Posterior cingulate gyrus (tissue), 11 donors: ENCODE results near the gene TMSB10.
"Not testable (repeated sequence)": the region's sequence is repeated elsewhere in the genome, so short reads cannot be mapped to it uniquely, and the experiment has no call there.

ENCODE experiments used
- DNase-seq, 10 donors: peaks; one replicate each; pipeline versions ENCODE4 v3.0.0 to v3.0.0-alpha.2; 2020 to 2021; ENCODE audit warnings: mixed read lengths in 3 of 10
- intact Hi-C: fragments of 100-400 bp; cut with DNase I; formaldehyde crosslinking; loops from one replicate; pipeline ENCODE4 v1.15.1; 2023

Gene TMSB10

DNA sequence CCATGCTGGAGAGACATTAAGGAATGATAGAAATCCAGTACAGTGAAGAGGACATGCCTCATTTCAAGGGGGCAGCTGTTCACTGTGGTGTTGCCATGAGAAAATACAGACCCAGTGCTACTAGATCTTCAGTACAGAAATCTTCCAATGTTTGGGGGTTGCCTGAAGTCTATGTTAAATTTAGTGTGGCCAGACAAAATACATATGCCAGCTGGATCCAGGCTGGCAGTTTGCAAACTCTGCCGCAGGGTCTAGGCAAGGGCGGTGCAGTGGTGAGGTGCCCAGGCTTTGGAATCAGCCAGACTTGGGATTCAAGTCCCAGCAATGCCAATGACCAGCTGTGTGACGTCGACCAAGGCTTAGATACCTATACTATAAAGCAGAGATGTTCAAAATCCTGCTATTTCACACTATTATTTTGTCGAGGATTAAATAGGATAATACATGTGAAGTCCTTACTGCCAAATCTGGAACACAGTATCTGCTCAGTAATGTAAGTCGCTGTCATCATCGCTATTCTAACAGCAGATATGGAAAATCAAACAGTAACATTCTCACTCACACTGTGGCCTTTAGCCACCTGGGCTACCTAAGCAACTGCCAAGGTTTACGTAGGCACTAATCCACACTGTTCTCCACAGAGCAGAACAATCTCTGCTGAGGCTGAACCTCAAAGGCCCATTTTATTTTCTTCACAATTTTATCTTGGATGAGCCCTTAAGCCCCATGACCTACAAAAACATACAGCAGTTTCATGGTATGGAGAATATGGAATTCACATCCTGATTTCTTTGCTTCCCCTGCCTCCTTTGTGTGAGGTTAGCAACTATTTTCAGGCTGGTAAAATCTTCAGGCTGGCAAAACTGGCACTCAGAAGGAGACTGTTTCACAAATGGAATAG, 5.9 kb upstream of the TMSB10 start:
- intact Hi-C loops: no loop called here
- no peak for DNase-seq

DNA sequence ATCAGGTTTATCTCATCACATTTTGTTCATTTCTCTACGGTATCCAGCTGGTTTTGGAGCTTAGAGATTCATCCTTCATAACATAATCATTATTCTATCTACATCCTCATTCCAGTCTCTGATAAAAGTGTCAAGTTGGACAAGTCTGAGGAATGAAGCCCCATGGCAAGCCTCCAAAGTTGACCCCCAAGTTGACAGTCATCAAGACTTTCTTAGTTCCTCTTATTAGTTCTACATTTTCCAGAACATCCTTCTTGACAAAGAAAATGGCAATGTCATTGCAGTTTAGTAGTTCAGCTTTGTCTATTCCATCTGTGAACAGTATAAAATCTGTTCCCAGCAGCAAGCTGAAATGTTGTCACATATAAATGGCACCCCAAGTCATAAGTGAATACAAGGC, 4.5 kb upstream of the TMSB10 start:
- intact Hi-C loops: no loop called here
- no peak for DNase-seq

DNA sequence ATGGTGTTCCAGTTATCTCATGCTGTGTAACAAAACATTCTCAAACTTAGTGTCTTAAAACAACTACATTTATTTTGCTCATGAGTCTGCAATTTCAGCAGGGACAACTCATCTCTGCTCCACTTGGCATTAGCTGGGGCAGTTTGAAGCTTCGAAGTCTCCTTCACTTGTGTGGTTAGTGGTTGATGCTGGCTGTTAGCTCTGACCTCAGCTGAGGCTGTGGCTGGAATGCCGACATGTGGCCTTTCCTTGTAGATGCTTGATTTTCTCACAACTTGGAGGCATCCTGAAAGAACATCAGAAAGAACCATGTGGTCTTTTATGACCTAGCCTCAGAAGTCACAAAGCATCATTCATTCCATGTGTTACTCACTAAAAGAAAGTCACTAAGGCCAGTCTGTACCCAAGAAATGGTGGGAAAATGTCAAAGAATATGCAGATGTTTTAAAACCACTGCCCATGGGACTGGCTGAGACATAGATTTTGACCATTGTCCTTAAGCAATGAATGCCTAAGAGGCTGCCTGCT, 3.8 kb upstream of the TMSB10 start:
- no peak for DNase-seq
- intact Hi-C loops: no loop called here

DNA sequence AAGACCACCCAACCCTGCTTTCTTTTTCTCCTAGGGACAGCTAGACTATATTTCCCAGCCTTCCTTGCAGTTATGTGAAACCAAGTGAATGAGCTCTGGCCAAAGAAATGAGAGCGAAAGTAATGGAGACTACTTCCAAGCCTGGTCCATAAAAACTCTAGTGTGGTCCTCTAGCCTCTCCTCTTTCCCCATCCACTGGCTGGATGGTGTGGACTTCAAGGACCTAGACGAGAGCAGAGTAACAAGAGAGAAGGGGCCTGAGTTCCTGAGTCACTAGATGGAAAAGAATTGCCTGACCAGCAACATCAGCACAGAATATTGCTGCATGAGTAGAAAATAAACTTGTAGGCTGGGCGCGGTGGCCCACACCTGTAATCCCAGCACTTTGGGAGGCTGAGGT, 2.9 kb upstream of the TMSB10 start:
- intact Hi-C loops: no loop called here
- peak in 1 of 10 donors; percentile 29 for DNase-seq

DNA sequence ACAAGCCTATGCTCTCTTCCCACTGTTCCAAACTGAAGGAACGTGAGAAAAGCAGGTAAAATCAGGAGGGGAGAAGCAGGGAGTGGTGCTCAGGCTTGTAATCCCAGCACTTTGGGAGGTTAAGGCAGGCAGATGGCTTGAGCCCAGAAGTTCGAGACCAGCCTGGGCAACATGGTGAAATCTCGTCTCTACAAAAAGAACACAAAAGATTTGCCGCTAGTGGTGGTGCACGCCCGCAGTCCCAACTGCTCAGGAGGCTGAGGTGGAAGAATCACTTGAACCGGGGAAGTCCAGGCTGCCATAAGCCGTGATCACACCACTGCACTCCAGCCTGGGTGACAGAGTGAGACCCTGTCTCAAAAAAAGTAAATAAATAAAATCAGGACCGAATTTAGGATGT, 1.3 kb upstream of the TMSB10 start:
- peak in 2 of 10 donors; percentile 68 to 70 for DNase-seq
- intact Hi-C loops: no loop called here

DNA sequence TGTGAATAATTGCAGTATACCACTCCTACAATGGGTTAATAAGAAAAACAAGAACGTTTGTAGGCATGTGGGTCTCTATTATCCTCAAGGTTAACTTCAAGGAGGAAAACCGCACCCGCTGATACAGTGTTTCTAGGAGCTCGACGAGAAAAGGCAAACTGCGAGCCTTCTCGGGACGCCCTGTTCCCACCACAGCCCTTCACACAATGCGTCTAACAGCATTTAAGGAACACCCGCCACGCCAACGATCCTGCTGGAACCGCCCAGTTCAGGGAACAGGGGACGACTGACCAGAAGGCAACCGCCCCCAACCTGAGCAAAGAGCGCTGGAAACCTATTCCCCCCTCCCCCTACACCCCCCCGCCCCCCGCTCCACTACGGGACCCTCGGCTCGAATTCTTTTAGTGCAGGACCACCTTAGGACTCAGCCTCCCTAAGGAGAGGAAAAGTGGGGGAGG, 710 bp upstream of the TMSB10 start:
- DNase-seq: peak in 6 of 10 donors; percentile 56 to 92 (median 74)
- intact Hi-C loops: no loop called here

DNA sequence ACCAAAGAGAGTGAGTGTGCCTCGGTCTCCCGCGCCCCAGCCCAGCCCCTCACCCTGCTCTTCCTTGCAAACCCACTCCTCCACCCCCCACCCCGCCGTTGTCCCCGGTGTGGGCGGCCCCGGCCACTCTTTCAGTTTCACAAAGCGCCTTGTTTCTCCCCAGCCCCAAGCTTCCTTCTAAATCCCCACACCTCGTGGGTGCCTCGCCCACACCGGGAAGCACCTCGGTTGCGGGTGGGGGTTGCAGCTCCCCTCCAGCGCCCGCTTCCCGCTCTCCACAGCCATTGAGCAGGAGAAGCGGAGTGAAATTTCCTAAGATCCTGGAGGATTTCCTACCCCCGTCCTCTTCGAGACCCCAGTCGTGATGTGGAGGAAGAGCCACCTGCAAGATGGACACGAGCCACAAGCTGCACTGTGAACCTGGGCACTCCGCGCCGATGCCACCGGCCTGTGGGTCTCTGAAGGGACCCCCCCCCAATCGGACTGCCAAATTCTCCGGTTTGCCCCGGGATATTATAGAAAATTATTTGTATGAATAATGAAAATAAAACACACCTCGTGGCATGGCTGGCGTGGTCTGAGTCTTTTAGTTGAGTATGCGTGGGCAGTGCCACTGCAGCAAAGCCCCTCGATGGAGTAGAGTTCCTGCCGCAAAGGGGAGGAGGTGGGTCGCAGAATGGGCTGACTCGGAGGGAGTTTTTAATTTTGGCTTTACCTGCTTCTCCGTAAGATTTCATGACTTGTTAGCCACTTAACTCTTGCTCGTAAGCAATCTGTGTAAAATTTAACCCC, 848 bp downstream of the TMSB10 start:
- DNase-seq: peak in 6 of 10 donors; percentile 33 to 90 (median 68)
- intact Hi-C loops: no loop called here

DNA sequence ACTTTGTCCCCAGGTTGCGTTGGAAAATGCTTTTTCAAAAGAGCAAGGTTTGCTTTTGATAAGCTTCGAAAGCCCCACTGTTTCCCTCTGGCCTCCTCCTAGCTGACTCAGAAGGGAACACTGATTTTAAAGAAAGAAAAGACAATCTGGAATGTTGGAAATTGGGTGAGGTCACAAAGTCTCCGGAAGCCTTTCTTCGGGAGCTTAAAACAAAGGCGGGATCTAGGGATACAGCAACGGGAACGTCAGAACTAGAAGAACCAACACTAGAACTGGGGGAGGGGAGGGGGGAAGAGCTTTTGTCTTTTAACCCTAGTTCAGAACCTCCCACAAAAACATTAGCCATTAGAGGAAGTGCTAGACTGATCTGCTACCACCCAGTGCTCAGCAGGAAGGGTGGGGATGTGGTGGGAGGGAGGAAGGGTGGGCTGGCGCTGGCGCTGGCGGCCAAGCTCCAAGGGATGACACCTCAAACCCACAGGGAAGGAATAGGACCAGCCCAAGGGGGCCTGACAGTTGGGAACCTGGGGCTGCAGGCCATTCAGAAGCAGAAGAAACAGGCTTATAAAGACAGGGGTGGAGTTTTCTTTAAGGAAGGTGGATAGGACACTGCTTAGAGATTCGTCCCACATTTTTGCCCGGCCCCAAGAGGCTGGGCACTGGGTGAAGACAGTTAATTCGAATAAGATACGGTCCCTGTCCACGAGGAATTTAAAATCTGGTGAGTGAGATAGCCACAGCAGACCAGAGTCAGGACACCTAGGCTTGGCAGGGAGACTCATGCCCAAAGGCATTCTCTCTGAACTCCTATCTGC, 1.7 kb downstream of the TMSB10 start:
- intact Hi-C loops: no loop called here
- peak in 4 of 10 donors; percentile 22 to 80 (median 74) for DNase-seq

DNA sequence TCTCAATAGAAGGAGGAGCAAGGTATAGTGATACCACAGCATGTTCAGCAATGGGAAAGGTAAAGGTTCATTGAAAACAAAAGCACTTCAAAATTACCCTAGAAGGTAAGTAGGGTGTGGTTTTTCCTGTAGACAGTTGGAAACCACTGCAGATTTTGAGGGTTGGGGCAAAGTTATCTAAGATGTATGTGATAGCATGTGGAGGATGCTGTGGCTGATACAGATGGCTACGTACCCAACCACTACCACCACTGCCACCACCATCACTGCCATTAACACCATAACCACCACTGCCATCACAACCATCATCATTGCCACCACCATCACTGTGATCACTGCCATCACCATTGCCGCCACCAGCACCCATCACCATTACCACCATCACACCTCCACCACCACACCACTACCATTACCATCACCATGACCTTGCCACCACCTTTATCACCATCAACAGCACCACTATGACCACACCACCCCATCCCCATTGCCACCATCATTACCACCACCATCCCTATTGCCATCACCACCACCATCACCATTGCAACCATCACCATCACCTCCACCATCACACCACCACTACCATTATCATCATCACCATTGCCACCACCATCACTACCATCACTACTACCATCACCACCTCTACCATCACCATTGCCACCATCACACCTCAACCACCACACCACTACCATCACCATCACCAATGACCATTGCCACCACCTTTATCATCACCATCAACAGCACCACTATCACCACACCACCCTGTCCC, 3.7 kb downstream of the TMSB10 start:
- intact Hi-C loops: no loop called here
- no peak for DNase-seq

DNA sequence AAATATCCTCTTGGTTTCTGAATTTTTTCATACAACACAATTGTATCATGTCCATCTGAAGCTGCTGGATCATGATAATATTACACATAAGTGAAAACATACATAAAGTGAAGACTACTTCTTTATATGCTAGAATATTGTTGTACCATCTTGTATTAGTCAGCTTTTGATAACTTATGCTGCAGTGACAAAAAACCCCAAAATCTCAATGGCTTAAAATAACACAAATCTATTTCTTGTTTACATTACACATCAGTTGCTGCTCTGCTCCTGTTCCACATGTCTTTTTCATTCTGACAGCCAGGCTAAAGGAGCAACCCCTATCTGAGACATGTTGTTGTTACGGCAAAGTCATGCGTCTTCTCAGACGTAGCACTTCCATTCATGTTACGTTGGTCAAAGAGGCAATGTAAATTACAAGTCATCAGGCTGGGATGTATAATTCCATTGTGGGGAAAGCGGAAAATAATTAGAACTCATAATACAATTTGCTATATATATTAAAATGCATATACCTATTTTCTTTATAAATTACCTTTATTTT, 5.8 kb downstream of the TMSB10 start:
- DNase-seq: no peak
- intact Hi-C loops: no loop called here

DNA sequence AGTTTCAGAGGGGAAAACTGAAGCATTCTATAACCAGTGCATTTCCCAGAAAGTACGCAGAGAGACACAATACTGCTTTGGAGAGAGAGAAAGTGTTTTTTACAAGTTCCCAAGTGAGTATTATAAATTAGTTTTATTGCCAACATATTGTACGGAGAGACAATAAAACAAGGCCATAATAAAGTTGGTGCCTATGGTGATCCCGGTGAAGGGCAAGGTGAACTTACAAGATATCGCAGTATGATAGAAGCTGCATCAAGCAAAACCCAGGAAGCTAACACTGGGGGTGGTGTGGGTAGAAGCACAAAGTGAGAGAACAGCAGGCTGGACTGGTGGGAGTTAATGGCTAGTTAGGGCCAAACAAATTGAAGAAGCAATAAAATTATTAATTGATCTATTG, 7.5 kb downstream of the TMSB10 start:
- intact Hi-C loops: no loop called here
- no peak for DNase-seq

DNA sequence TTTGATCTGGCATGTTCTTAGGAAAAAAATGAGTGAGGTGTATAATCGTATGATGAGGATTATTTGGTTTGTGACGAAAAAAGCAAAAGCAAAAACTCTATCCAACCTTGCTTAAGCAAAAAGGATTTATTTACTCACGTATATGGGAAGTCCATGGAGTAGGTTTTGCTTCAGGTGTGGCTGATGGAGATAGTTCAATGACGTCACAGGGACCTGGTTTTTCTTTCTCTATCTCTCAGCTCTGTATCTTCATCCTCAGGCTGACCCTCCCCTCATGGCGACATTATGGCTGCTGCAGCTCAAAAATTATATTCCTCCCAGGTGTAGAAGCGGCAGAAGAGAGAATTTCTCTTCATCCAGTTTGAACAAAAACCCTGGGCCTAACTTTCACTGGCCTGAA, 8.9 kb downstream of the TMSB10 start:
- intact Hi-C loops: no loop called here
- DNase-seq: no peak

DNA sequence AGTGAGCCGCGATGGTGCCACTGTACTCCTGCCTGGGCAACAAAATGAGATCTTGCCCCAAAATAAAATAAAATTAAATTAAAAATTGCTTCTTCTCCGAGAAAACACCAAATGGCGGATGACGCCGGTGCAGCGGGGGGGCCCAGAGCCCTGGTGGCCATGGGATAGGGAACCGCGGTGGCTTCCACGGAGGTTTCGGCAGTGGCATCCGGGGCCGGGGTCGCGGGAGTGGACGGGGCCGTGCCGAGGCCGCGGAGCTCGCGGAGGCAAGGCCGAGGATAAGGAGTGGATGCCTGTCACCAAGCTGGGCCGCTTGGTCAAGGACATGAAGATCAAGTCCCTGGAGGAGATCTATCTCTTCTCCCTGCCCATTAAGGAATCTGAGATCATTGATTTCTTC, 10.2 kb downstream of the TMSB10 start:
- DNase-seq, intact Hi-C loops: not testable (repeated sequence)

DNA sequence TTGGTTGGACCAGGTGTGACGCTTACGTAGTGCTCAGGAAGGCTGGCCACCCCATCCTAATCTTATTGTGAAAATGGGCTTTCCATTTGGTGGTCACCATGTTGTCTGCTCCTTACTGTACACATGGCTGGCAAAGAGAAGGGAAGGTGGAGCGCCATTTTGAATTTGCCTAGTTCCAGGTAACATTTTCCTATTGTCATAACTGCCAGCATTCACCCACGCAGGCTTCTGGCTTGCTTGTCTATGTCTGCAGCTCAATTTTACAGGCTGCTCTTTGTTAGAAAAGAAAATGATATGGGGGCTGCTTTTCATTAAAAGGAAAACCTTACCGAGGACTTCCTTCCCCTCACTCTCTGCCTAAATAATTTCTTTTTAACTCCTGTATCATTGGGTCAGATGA, 12.4 kb downstream of the TMSB10 start:
- intact Hi-C loops: not testable (repeated sequence)

DNA sequence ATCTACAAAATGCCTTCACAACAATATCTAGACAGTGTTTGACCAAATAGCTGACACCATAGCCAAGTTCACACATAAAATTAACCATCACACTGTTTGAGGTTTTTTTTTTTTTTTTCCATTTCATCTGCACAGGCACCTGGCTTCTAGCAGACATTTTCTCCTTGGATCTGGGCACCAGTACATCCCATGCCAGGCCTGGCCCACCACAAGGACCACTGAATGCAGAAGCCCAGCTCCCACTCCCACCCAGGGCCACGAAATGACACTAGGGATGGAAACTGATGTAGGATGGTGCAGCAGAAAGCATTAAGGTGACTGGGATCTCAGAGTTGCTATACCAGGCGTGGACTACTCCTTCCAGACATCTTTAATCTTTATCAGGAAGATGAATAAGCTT, 13.0 kb downstream of the TMSB10 start:
- intact Hi-C loops: no loop called here
- DNase-seq: peak in 1 of 10 donors; percentile 52

More for the DNA sequence above, 12.4 kb downstream of the TMSB10 start:
- DNase-seq: not testable (repeated sequence)

DNA sequence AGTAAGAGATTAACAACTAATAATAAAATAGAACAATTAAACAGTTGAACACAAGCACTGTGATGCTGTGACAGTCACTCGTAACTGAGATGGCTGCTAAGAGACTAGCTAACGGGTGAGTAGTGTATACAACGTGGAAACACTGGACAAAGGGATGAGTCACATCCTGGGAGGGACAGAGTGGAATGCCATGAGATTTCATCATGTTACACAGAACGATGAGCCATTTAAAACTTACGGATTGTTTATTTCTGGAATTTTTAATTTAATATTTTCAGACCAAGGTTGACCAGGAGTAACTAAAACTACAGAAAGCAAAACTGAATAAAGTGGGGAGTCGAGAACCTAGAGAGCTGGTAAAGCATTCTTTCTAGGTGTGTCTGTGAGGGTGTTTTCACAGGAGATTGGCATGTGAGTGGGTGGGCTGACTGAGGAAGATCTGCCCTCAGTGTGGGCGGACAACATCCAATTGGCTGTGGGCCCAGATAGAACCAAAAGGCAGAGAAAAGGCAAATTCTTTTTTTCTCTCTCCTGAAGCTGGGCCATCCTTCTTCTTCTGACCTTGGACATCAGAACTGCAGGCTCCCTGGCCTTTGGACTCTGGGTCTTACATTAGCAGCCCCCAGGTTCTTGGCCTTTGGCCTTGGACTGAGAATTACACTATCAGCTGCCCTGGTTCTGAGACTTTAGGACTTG, 14.6 kb downstream of the TMSB10 start:
- peak in 1 of 10 donors; percentile 15 for DNase-seq
- intact Hi-C loops: no loop called here

DNA sequence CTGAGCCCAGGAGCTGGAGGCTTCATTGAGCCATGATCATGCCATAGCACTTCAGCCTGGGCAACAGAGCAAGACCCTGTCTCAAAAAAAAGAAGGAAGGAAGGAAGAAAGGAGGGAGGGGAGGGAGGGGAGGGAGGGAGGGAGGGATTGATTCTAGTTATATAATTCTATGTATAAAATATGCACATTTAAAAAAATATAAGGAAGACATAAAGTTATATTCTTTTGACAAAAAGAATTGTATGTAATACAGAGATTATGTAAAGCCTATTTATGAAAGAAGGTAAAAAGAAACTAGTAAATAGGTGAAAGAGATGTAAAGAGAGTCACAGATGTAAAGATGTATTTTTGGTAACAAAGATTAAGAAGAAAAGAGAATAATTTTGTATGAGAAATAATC, 17.6 kb downstream of the TMSB10 start:
- no peak for DNase-seq

More for the DNA sequence above, 17.6 kb downstream of the TMSB10 start:
- intact Hi-C loops: no loop called here
